ENCODE measurements around the gene ARHGAP23.
"Not testable (repeated sequence)": the region's sequence is repeated elsewhere in the genome, so short reads cannot be mapped to it uniquely, and the experiment has no call there.

The ARHGAP23 gene

DNA sequence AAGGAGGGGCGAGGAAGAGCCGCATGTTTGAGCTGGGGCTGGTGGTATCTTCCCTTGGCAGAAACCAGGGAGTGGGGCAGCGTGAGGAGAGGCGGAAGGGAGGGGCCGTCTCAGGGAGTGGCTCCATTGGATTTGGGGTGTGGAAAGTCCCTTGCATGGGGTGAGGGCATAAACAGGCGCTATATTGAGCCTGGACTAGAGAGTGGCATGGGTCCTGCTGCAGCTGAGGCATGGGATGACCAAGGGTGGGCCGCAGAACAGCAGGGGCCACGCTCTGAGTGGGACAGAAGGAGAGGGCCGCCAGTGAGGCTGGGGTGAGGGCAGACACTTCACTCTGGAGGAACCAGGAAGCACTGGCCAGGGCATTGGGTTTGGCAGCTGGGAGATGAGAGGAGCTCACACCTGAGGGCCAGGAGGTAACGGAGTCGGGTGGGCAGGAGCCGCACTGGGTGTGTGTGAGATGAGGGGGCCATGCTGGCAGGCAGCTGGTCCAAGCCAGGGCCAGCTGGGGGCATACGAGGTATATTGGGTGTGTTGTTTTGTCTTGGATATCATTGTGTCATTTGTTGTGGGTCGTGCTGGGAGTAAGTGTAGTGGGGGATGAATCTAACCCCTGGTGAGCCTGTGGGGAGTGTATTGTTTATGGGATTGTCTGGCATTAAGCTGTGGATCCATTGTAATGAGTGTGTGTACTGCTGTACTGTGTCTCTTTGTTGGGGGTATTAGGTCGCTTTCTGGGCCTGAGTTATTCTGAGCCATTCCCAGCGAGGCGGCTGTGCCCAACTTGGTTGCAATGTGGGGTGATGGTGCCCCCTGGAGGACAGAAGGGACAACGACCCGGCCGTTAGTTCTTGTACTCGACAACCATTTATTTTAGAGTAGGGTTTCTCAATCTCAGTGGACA is 56.2 kb downstream of the ARHGAP23 start:
- not testable (repeated sequence) for H3K9ac ChIP-seq; H3K27me3 ChIP-seq (ENCODE audit: insufficient read depth, low read depth); H3K4me2 ChIP-seq; H3K4me3 ChIP-seq (IDR thresholded peaks at IDR 0.05; ENCODE audit: insufficient read depth, low read depth, low read length); H2AFZ ChIP-seq (ENCODE audit: low read depth); H3K4me1 ChIP-seq (ENCODE audit: low read depth, poor library complexity, severe bottlenecking); H3K27ac ChIP-seq; H4K20me1 ChIP-seq (ENCODE audit: insufficient read depth); H3K79me2 ChIP-seq (ENCODE audit: insufficient read depth, low read depth); H3K36me3 ChIP-seq (ENCODE audit: insufficient read depth)
- TF ChIP-seq, protein P1, sequence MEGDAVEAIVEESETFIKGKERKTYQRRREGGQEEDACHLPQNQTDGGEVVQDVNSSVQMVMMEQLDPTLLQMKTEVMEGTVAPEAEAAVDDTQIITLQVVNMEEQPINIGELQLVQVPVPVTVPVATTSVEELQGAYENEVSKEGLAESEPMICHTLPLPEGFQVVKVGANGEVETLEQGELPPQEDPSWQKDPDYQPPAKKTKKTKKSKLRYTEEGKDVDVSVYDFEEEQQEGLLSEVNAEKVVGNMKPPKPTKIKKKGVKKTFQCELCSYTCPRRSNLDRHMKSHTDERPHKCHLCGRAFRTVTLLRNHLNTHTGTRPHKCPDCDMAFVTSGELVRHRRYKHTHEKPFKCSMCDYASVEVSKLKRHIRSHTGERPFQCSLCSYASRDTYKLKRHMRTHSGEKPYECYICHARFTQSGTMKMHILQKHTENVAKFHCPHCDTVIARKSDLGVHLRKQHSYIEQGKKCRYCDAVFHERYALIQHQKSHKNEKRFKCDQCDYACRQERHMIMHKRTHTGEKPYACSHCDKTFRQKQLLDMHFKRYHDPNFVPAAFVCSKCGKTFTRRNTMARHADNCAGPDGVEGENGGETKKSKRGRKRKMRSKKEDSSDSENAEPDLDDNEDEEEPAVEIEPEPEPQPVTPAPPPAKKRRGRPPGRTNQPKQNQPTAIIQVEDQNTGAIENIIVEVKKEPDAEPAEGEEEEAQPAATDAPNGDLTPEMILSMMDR (conservative IDR thresholded peaks at IDR 0.05; ENCODE audit: low read depth, low read length) = peak; percentile 87

DNA sequence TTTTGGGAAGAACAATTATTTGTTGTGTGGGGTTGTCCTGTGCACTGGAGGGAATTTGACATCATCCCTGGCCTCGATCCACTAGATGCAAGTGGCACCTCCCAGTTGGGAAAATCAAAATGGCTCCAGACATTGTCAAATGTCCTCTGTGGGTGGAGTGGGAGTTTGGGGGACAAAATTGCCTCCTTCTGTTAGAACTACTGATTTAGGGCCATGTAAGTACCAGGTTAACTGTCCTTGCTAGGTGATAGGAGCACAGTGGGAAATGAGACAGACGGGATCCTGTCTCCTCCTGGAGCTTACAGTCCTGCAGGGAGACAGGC is 56.8 kb downstream of the ARHGAP23 start:
- no peak overlapping the region for H2AFZ ChIP-seq (ENCODE audit: low read depth)

DNA sequence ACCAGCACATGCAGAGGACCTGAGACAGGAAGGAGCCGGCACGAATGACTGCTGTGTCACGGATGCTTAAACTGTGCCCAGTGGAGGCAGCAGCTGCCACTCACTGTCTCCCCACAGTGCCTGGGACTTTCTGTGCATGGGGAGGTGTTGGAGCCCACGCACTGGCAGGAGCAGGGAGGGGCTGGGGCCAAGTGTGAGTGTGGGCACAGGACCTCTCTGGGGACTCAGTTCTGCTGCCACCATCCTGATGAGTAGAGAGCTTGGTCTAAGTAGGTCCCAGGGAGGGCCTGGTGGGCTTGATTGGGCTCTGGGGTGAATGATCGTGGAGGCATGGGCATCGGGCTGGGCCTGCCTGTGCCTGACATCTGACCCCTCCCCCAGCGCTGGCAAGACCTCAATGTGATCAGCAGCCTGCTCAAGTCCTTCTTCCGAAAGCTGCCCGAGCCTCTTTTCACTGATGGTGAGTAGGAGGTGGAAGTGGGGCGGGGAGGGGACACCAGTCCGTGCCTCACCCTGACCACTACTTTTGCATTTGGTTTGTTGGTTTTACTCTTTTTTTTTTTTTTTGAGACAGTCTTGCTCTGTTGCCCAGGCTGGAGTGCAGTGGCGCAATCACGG is 57.5 kb downstream of the ARHGAP23 start:
- H4K20me1 ChIP-seq (ENCODE audit: insufficient read depth); H3K79me2 ChIP-seq (ENCODE audit: insufficient read depth, low read depth); H3K27me3 ChIP-seq (ENCODE audit: insufficient read depth, low read depth); H3K4me1 ChIP-seq (ENCODE audit: low read depth, poor library complexity, severe bottlenecking); H3K36me3 ChIP-seq (ENCODE audit: insufficient read depth); H3K9ac ChIP-seq; H2AFZ ChIP-seq (ENCODE audit: low read depth); H3K4me2 ChIP-seq; H3K27ac ChIP-seq; H3K4me3 ChIP-seq (IDR thresholded peaks at IDR 0.05; ENCODE audit: insufficient read depth, low read depth, low read length): not testable (repeated sequence)

More for the DNA sequence above, 56.8 kb downstream of the ARHGAP23 start:
- Histone ChIP-seq H4K20me1 (ENCODE audit: insufficient read depth) (no peaks in the 10 kb centered on the region), H3K4me1 (ENCODE audit: low read depth, poor library complexity, severe bottlenecking) (peaks cover 9% of the 10 kb centered on the region), H3K27me3 (ENCODE audit: insufficient read depth, low read depth) (no peaks in the 10 kb centered on the region), H3K27ac (no peak overlapping the region), H3K4me2 (no peak overlapping the region), H3K4me3 (IDR thresholded peaks at IDR 0.05; ENCODE audit: insufficient read depth, low read depth, low read length) (no peak overlapping the region), H3K9ac (no peak overlapping the region), H3K79me2 (ENCODE audit: insufficient read depth, low read depth) (no peaks in the 10 kb centered on the region), H3K36me3 (ENCODE audit: insufficient read depth) (no peaks in the 10 kb centered on the region)
- TF ChIP-seq, protein P1 (conservative IDR thresholded peaks at IDR 0.05; ENCODE audit: low read depth, low read length) = no peak; the same call in 1 of the 2 replicates

DNA sequence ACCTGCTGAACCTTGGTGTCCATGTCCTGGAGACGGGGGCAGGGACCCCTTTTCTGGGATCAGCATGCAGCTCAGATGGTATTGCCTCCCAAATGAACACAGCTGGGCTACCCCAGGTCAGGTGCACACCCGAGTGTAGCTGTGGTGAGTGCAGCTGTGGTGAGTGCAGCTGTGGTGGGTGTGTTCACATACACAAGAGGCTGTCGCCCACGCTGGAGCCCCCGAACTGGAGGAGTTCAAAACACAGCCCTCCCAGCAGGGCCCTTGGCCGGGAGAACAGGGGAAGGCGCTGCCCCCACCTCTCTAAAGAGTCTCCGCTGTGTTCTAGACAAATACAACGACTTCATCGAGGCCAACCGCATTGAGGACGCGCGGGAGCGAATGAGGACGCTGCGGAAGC is 61.5 kb downstream of the ARHGAP23 start:
- not testable (repeated sequence) for H3K27me3 ChIP-seq (ENCODE audit: insufficient read depth, low read depth); H3K4me1 ChIP-seq (ENCODE audit: low read depth, poor library complexity, severe bottlenecking); H3K79me2 ChIP-seq (ENCODE audit: insufficient read depth, low read depth); H3K4me2 ChIP-seq; H2AFZ ChIP-seq (ENCODE audit: low read depth); H4K20me1 ChIP-seq (ENCODE audit: insufficient read depth); H3K4me3 ChIP-seq (IDR thresholded peaks at IDR 0.05; ENCODE audit: insufficient read depth, low read depth, low read length); H3K36me3 ChIP-seq (ENCODE audit: insufficient read depth); H3K27ac ChIP-seq; H3K9ac ChIP-seq

DNA sequence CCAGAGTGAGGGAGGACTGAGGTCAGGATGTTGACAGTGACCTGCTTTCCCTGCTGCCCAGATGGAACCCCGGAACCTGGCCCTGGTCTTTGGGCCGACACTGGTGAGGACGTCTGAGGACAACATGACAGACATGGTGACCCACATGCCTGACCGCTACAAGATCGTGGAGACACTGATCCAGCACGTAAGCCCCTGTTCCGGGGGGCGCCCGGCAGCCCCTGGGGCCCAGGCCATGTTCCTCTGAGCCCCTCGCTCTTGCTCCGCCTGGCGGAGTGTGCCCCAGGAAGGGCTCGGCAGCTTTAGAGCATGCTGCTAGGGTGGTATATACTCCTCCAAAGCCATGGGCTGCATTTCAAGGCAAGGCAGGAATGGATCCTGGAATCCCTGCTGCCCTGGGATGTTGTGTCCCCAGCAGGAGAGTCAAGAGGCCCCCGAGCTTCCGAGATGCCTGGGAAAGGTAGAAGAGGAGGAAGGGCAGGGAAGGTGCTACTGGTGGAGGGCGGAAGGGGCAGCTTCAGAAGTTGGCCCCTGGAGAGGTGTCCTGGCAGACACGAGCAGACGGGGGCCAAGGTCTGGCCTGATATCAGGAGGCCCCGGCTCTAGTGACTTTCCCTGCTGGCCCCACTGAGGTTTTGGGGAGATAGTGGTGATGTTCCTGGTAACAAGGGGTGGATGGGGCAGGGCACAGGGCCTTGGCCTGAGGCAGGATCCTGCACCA is 63.2 kb downstream of the ARHGAP23 start:
- H3K36me3 ChIP-seq (ENCODE audit: insufficient read depth); H2AFZ ChIP-seq (ENCODE audit: low read depth); H3K4me3 ChIP-seq (IDR thresholded peaks at IDR 0.05; ENCODE audit: insufficient read depth, low read depth, low read length); H3K9ac ChIP-seq; H4K20me1 ChIP-seq (ENCODE audit: insufficient read depth); H3K79me2 ChIP-seq (ENCODE audit: insufficient read depth, low read depth); H3K27me3 ChIP-seq (ENCODE audit: insufficient read depth, low read depth); H3K4me2 ChIP-seq; H3K27ac ChIP-seq; H3K4me1 ChIP-seq (ENCODE audit: low read depth, poor library complexity, severe bottlenecking): not testable (repeated sequence)
